Left lung (tissue), 10 donors: Measurements from ENCODE around the gene CDH13. TPM values are rescaled to one million over a fixed set of nuclear protein-coding genes. Genes with fewer than 3 reads are reported as not detected.

Experiments
- ATAC-seq: fragments of 200-7000 bp; cut with Tn5 transposase; one replicate; pipeline ENCODE4 v1.9.1; 2020; ENCODE audit warnings: moderate library complexity
- DNase-seq, 4 donors: peaks; one replicate each; pipeline ENCODE4 v3.0.0-alpha.2; 2013 to 2020
- H3K27ac ChIP-seq, 2 donors: fragments of 200-600 bp; sonication (generic) in 1 of 2; one replicate each; pipeline versions ENCODE4 v1.5.0 to v1.8.0; 2020 to 2021
- H3K27me3 ChIP-seq, 2 donors: fragments of 200-600 bp; sonication (generic) in 1 of 2; one replicate each; pipeline versions ENCODE4 v1.5.0 to v1.8.0; 2020 to 2021
- H3K36me3 ChIP-seq, 2 donors: fragments of 200-600 bp; sonication (generic) in 1 of 2; one replicate each; pipeline versions ENCODE4 v1.5.0 to v1.8.0; 2020 to 2021
- H3K4me1 ChIP-seq, 2 donors: fragments of 200-600 bp; one replicate each; pipeline ENCODE4 v1.8.0; 2021
- H3K4me3 ChIP-seq, 2 donors: fragments of 200-600 bp; sonication (generic) in 1 of 2; one replicate each; pipeline versions ENCODE4 v1.5.0 to v1.8.0; 2020 to 2021; ENCODE audit warnings: mild to moderate bottlenecking in 1 of 2
- H3K9me3 ChIP-seq, 2 donors: fragments of 200-600 bp; sonication (generic) in 1 of 2; one replicate each; pipeline versions ENCODE4 v1.5.0 to v1.8.0; 2020 to 2021
- intact Hi-C, 2 donors: fragments of 100-400 bp; cut with DNase I; formaldehyde crosslinking; loops; one replicate each; pipeline versions ENCODE4 v1.11.2 to v1.14.2; 2022
- polyA plus RNA-seq, 6 donors: library from polyadenylated mRNA; unstranded; fragments of 120-200 nt; gene quantifications; one replicate each; pipeline ENCODE4 v1.2.1, GENCODE V29; 2013; ENCODE audit not compliant: insufficient read length in 6 of 6
- total RNA-seq, 2 donors: library from RNA; stranded (reverse); fragmentation: NEBNext Ultra II Directional; extraction: Animal tissue kit (Norgen Biotek cat#: 25700); gene quantifications; one replicate each; pipeline ENCODE4 v1.2.1, GENCODE V29; 2021
- TF ChIP-seq, protein P1 (sequence below), 2 donors: fragments of 200-600 bp; sonication (generic) in 1 of 2; IDR thresholded peaks; one replicate each; pipeline versions ENCODE4 v1.5.0 to v1.8.0; 2021; ENCODE audit warnings: antibody characterized with exemption in 2 of 2
- donor health status: DM: no; HTN: yes; CAD: no.
- donor health status: DM: no; HTN: no; CAD: no.

The CDH13 gene
- total and polyA plus RNA-seq, 8 donors = 2.7 to 20.3 (median 3.2) TPM

DNA sequence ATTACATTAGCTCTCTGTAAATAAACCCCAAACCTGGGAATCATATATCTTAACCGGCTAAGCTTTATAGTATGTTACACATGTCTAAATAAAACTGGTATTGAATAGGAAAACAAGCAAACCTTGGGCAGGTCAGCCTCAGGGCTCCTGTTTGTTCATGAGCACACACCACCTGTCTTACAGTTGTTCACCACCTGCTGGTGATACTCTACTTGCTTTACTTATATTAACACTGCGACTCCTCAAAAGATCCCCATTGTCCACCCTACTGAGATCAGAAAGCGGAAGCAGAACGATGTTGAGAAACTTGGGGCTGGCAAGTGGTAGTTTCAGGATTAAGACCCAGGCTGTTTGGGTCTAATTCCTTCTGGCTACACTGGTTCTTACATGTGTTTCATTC is 16.4 kb downstream of the CDH13 start:
- TF ChIP-seq, protein P1, sequence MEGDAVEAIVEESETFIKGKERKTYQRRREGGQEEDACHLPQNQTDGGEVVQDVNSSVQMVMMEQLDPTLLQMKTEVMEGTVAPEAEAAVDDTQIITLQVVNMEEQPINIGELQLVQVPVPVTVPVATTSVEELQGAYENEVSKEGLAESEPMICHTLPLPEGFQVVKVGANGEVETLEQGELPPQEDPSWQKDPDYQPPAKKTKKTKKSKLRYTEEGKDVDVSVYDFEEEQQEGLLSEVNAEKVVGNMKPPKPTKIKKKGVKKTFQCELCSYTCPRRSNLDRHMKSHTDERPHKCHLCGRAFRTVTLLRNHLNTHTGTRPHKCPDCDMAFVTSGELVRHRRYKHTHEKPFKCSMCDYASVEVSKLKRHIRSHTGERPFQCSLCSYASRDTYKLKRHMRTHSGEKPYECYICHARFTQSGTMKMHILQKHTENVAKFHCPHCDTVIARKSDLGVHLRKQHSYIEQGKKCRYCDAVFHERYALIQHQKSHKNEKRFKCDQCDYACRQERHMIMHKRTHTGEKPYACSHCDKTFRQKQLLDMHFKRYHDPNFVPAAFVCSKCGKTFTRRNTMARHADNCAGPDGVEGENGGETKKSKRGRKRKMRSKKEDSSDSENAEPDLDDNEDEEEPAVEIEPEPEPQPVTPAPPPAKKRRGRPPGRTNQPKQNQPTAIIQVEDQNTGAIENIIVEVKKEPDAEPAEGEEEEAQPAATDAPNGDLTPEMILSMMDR (IDR thresholded peaks at IDR 0.05) = no peak

DNA sequence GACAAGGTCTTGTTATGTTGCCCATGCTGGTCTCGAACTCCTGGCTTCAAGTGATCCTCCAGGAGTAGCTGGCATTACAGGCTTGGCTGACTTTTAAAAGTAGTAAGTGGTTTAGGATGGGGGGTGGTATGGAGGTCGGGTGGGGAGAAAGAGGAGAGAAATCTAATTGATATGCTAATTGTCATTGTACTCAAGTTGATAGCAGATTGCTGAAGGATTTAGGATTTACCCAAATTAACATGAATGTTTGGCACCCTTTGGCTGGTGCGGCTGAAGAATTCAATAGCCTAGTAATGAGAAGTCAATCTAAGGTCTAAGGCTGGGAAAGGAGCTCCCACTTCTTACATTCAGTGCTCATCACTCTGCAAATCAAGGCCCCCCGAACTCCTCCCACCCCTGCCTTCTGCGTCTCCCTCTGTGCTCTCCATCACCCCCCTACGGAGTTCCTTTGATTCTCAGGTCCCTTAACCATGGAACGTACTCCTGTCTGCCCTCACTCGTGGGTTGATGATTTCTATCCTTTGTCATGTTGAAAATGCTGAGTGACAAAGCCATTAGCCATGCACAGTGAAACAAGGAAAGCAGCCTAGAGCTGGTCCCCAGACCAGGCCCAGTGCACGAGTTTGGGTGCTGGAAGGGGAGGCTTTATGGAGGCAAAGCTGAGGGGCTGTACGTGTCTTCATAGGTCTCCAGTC is 17.3 kb downstream of the CDH13 start:
- Histone ChIP-seq H3K9me3 (no peaks in the 10 kb centered on the region), H3K4me3 (no peak overlapping the region), H3K27ac (no peak overlapping the region), H3K27me3 (no peaks in the 10 kb centered on the region), H3K4me1 (no peaks in the 10 kb centered on the region), H3K36me3 (no peaks in the 10 kb centered on the region)
- TF ChIP-seq, protein P1 (IDR thresholded peaks at IDR 0.05) = no peak
- DNase-seq (no peak), ATAC-seq (no peak)
- intact Hi-C loops = no loop called here

More for the DNA sequence above, 16.4 kb downstream of the CDH13 start:
- Histone ChIP-seq H3K27me3 (no peaks in the 10 kb centered on the region), H3K27ac (no peak overlapping the region), H3K4me3 (no peak overlapping the region), H3K4me1 (no peaks in the 10 kb centered on the region), H3K36me3 (no peaks in the 10 kb centered on the region), H3K9me3 (no peaks in the 10 kb centered on the region)
- intact Hi-C loops = no loop called here
- DNase-seq (no peak), ATAC-seq (no peak)

DNA sequence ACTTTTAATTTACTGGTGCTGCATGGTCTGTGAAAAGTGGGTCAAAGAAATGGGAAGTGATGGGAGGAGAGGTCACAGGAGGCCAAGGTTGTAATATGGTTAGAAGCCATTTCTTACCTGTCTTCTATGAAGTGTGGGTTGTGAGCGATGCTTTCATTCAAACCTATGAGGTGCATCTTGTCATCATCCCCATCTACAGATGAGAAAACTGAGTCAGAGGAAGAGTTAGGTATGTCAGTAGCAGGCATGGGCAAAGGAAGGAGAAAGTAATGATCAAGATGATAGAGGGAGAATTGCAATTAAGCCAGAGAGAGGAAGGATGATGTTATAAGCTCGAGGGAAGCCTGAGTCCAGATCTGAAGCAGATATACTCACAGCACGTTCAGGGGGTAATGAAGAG is 19.7 kb downstream of the CDH13 start:
- intact Hi-C loops = no loop called here

DNA sequence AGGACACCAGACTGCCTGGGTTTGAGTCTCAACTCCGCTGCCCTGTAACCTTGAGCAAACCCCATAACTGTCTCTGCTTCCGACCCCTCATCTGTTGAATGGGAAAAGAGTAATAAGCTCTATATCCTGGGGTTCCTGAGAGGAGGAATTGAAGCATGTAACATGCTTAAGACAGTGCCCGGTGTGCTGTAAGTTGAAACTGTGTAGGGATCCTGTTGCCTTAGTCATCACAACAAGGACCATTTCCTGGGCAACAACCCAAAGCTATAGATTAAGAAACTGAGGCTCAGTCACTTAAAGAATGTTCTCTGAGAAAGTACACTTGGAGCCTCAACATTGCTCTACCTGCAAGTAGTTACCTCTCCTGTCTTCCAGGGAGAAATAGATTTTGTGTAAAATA is 23.0 kb downstream of the CDH13 start:
- Histone ChIP-seq H3K4me1 (peaks cover 0 to 2% of the 10 kb centered on the region in 2 donors), H3K27ac (no peak overlapping the region), H3K36me3 (no peaks in the 10 kb centered on the region), H3K27me3 (no peaks in the 10 kb centered on the region), H3K9me3 (no peaks in the 10 kb centered on the region), H3K4me3 (no peak overlapping the region)
- ATAC-seq (no peak), DNase-seq (no peak)
- intact Hi-C loops = no loop called here
- TF ChIP-seq, protein P1 (IDR thresholded peaks at IDR 0.05) = no peak

More for the DNA sequence above, 19.7 kb downstream of the CDH13 start:
- Histone ChIP-seq H3K36me3 (no peaks in the 10 kb centered on the region), H3K9me3 (no peaks in the 10 kb centered on the region), H3K4me1 (no peaks in the 10 kb centered on the region), H3K27me3 (no peaks in the 10 kb centered on the region), H3K4me3 (no peak overlapping the region), H3K27ac (no peak overlapping the region)
- ATAC-seq (no peak), DNase-seq (no peak)
- TF ChIP-seq, protein P1 (IDR thresholded peaks at IDR 0.05) = no peak

DNA sequence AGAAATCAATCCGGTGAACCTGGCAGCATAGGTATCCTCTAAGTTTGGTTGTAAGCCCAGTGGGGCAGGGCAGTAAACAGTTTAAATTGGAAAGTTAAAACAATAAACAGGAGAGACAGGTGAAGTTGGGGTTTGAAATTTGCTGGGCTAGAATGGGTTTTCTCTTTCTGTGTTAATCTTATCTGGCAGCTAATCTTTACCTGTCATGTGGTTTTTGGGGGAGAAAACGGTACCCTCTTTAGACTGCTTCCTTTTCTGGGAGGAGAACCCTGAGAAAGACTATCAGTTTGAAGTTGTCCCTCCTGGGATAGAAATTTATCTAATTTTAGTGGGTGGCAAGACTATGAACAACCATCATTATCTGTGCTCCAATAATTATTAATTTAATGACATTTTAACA is 24.0 kb downstream of the CDH13 start:
- ATAC-seq = no peak
- no peaks in the 10 kb centered on the region for H3K27me3 ChIP-seq
- no peak overlapping the region for H3K4me3 ChIP-seq
- no peaks in the 10 kb centered on the region for H3K36me3 ChIP-seq
- H3K4me1 ChIP-seq = peaks cover 0 to 2% of the 10 kb centered on the region in 2 donors
- TF ChIP-seq, protein P1 (IDR thresholded peaks at IDR 0.05) = no peak
- no peak for DNase-seq
- no peaks in the 10 kb centered on the region for H3K9me3 ChIP-seq
- H3K27ac ChIP-seq = no peak overlapping the region
- intact Hi-C loops = no loop called here
